Activated CD4-positive, alpha-beta T cell treated with anti-CD3 and anti-CD28 coated beads, Interleukin-2, amount 50 U/mL, for 1 hour (primary cell): Measurements from ENCODE around the gene TNFRSF8.
A peak's percentile ranks its signal among the peaks of the same experiment; 100 is the strongest.

Experiments
- DNase-seq: peaks from one replicate; pipeline ENCODE4 v3.0.0-alpha.2; 2020

TNFRSF8 gene

DNA sequence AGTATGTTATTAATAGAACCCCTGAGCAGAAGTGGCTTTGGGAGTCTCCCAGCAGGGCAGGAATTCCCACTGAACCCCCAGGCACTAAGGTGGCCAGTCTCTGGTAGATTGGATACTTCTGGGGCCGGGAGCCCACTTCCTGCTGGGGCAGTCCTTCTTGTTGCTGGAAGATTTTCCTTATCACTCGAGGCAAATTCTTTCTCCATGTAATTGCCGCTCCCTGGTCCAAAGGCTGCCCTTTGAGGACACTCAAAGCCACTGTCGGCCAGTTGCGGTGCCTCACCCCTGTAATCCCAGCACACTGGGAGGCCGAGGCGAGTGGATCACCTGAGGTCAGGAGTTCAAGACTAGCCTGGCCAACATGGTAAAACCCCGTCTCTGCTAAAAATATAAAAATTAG is 81.1 kb downstream of the TNFRSF8 start:
- no peak for DNase-seq

DNA sequence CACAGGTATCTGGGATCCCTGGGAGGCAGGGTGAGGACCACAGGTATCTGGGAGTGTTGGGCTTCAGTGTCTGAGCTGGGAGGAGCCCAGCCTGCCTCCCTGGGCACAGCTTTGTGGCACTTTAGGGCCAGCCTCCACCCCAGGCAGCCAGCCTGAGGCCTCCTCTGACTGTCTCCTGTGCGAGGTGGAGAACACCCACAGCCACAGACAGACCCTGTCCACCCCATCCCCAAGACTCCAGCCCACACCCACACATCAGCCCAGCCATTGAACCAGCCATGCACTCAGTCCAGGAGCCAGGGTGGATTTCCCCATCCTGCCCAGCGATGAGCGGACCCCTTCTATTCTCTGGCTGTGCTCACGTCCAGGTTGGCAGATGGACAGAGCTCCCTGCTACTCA is 81.9 kb downstream of the TNFRSF8 start:
- DNase-seq, result no peak

DNA sequence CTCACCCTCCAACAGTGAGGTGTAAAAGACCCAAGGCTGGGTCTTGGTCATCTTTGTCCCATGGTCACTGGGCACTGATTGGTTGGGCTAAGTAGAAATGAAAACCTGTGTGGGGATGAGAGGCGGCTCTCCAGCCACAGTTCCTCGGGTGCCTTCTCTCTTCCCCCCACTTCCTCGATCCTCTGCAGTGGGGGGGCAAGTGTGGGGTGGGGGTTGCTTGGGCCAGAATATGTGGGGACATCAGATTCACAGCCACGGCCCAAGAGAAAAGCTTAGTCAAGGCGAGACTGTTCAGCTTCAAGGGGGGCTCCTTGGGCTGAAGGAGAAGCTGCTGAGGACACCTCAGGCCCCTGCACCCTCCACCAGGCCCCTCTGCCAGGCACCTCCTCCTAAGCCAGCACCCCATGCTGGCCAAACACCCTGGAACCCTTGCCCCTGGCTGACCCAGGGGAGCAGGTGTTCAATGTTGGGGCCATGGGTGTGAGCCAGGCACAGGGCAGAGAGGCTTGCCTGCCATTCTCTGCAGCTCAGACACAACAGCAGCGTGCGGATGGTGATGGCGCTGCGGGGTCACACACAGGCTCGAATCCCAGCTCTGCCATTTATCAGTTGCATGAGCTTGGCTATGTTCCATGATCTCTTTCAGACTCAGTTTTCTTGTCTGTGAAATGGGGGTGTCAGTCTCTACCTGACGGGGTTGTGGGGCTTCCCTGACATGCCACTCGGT is 82.7 kb downstream of the TNFRSF8 start:
- DNase-seq, result no peak

DNA sequence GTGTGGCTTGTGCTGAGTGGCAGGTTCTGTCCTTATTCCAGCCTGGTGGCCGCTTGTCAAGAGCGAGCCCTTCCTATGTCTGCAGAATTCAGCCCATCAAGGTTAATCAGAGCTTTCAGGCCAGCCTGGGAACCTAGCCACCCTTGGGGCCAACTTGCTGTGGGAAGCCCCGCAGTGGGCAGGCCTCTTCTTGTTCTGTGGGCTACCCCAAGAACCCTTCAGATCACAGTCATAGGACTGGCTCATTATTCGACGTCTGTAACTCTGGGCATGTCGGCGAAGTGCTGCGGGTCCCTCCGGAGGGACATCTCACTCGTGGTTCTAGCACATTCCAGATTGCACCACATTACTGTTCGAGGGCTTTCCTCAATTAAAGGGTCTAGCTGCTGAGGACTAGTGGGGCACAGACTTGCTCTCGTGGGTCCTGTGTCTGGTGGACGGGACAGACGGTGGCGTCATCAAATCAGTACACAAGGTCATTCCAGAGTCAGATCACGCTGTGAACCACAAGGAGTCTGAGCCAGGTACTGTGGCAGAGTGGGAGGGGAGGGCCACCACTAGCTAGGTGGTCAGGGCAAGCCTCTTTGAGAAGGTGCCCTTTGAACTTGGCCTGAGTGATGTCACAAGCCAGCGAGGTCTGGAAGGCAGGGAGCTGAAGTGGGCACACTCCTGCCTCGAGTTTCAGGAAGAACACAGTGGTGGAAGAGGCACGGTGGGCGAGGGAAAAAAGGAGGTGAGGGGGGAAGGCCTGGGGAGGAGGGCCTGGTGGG is 83.4 kb downstream of the TNFRSF8 start:
- no peak for DNase-seq

DNA sequence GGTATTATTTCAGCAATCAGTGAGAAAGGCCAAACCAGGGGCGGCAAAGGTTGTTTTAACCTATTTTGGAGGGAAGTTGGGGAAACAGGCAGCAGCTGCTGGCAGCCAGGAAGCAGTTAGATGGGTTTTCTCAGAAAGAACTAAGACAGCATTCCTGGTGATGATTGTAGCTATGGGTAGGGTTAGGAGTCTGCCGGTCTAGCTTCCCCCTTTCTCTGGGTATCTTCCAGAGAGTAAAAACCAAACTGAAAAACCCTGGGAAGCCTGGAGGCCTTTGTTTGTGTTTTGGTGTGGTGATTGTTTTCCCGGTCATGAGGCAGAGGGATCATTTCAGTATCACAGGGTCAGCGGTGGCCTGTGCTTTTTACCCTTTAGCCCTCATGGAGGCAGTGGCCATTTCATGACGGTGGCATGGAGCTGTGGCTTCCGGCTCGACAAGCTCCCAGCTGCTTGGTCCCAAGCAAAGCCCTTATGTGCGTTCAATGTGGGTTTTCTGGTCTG is 84.1 kb downstream of the TNFRSF8 start:
- DNase-seq, result no peak

DNA sequence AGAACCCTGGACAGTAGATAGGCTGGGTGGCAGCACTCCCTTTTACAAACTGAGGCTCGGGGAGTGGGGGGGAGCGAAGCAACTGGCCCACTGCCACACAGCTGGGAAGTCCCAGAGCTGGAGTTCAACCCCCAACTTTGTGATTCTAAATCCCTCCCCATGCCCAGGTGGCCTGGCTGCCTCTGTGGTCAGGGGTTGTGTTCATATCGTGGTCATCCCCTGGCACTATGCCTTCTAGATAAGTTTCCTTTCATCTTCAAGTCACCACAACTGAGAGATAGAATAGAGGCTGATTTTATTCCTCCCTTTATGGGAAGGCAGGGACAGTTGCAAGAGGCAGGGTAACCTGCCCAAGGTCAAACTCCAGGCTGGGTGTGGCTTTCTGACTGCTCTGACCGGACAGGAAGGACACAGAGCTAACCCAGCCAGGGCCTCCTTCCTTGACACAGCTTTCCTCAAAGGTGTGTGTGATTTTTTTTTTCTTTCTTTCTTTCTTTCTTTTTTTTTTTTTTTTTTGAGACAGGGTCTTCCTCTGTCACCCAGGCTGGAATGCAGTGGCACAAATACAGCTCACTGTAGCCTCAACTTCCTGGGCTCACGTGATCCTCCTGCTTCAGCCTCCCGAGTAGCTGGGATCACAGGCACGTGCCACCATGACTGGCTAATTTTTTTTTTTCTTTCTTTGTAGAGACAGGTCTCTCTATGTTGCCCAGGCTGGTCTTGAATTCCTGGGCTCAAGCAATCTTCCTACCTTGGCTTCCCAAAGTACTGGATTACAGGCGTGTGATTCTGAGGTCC is 85.3 kb downstream of the TNFRSF8 start:
- no peak for DNase-seq

DNA sequence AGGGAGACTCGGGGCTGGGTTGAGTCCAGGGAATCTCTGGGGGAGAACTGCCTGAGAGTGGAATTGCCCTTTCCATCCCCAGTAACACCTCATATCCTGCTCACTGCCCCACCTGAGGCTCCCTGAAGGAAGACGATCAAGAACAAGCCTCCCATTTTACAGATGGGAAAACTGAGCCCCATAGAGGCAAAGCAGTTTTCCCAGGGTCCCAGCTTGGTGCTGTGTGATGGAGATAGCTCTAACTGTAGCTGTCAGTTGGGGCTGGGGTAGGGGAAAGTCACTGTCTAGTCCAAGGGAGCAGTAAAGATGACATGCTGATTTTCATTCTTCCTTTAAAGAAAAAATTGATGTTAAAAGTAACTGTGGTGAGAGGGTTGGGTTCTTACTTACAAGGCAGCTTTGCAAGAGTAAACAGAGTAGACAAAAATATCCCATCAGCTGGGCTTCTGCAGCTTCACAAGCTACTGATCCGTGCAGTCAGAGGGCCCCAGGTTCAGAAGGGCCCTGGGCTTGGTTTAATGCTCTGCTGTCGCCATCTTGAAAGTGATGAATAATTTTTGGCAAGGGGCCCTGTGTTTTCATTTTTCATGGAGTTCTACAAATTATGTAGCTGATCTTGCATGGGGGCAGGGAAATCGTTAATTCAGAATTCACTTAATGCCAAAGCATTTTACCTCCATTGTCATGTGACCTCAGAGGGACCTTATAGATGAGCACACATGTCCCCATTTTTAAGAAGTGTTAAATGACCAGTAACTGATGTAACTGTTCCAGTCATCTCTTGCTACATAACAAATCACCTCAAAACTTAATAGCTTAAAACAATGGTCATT is 86.1 kb downstream of the TNFRSF8 start:
- DNase-seq, result no peak

DNA sequence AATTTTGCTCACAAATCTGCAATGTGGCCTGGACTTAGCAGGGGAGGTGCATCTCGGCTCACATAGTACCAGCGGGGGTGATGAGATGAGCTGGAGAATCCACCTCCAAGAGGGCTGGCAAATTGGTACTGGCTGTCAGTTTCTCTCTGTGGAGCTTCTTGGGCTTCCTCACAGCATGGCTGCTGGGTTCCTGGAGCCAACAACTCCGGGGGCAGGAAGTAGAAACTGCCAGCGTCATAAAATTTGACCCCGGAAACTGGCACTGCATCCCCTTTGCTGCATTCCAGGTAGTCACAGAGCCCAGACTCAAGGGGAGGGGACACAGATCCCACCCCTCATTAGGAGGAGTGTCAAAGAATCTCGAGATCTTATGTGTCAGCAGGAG is 86.7 kb downstream of the TNFRSF8 start:
- DNase-seq, result no peak

DNA sequence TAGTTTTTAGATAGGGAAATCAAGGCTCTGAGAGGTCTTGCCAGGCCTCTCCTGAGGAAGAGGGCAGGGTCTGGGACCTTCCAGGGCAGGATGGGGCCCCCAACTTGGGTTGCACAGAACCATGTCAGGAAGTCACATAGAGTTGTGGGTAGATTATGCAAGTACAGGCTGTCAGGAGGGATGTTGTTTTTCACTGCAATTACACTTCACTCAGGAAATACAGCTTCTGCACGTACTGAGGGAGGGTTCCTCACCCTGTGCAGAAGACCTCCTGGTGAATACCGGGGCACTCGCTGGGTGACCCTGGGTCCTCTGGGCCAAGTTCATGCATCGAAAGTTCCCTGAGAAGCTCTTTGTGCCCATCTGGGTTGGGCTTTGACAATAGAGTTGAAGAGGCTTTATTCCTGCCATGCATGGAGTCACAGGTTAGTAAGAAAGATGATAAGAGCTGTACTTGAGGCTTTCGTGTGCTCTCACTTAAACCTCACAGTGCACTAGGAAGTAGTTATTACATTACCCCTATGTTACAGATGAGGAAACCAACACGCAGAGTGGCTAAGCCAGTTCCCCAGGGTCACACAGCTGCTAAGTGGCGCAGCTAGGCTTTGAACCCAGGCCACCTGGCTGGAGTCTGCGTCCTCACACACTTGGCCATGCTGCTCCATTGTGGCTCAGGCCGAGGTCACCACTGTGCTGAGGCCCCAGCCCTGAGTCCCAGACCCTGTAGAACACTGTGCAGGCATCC is 87.5 kb downstream of the TNFRSF8 start:
- no peak for DNase-seq

DNA sequence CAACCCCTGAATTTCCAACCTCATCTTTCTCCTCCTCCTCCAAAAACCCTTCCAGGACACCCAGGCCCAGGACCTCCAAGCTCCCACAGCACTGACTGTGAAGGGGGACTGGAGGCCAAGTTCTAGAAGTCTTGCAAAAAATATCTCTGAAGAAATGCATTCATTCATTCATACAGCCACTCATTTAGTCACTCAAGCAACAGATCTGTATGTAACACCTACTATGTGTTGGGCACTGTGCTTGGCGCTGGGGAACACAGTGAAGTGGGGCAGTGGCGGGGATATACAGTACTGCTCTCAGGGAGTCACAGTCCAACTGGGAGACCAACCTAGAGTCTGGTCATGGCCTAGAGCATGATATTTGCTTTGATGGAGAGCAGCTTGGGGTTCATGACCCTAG is 88.4 kb downstream of the TNFRSF8 start:
- no peak for DNase-seq

DNA sequence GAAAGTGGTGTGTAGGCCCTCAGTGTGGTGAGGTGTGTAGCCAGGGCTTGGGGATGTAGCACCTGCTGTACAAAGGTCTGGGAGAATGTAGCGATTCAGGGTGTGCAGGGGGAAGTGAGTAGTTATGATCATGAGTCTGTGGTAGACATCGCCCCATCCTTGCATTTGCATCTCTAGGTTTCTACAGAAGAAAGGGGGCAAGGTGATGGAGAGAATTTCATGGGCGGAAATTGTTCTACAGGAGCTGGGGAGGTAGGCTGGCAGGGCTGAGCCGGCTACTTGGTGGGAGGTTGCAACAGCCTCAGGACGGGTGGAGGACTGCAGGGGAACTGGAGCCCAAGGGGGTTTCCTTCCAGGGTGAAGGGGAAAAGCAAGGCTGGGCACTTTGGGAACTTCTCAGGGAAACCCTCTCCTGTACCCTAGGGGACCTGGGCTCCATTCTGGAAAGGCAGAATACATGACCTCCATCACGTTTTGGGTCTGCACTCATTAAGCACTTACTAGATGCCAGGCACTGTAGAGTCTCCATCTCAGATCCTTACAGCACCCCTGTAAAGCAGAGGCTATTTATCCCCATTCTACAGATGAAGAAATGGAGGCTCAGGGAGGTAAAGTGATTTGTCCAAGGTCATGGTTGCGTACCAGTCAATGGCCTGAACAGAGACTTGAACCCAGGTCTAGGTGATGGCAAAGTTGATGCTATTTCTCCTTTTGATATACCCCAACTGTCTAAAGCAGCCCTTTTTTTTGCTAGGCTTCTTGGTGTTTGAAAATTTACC is 89.2 kb downstream of the TNFRSF8 start:
- no peak for DNase-seq

DNA sequence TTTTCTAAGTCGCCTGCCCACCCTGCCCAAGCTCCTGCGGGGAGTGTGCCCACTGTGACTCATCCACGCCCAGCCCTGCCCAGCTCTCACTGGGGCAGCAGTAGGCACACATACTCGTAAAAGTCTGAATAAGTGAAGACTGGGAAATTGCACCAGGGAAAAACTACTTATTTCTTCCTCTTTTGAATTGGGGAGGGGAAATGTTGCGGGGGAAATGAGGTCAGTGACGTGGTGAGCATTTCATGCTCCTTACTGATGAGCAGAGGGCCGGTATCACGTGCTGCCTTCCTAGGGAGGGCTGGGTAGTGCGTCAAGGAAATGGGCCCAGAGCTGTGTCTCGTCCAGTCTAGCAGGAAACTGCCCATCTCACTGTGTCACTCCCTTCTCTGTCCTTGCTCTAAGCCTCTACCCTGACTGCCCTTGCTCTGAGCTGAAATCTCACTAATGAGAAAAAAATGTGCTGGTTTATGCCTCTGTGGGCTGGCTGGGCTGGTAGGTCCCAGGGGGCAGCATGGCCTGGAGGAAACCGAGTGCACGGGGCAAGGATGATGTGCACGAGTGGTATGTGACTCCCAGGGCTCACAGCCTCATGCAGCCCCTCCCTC is 90.2 kb downstream of the TNFRSF8 start:
- no peak for DNase-seq

DNA sequence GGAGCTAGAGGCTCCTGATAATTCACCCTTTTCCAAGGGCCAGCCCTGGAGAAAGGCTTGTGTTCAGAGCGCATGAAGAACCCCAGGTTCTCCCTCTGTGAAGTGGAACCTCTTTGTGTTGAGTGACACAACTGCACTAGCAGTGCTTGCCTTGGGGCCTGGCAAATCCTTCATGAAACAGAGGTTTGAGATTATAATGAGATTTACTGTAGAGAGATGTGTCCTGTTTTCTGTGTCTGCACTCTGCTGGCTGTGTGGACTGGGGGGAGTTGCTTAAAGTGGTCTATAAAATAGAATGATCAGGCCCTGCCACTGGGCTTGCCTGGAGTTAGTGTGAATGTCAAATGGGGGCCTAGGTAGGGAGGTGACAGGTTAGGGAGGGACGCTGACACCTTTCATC is 92.2 kb downstream of the TNFRSF8 start:
- no peak for DNase-seq

DNA sequence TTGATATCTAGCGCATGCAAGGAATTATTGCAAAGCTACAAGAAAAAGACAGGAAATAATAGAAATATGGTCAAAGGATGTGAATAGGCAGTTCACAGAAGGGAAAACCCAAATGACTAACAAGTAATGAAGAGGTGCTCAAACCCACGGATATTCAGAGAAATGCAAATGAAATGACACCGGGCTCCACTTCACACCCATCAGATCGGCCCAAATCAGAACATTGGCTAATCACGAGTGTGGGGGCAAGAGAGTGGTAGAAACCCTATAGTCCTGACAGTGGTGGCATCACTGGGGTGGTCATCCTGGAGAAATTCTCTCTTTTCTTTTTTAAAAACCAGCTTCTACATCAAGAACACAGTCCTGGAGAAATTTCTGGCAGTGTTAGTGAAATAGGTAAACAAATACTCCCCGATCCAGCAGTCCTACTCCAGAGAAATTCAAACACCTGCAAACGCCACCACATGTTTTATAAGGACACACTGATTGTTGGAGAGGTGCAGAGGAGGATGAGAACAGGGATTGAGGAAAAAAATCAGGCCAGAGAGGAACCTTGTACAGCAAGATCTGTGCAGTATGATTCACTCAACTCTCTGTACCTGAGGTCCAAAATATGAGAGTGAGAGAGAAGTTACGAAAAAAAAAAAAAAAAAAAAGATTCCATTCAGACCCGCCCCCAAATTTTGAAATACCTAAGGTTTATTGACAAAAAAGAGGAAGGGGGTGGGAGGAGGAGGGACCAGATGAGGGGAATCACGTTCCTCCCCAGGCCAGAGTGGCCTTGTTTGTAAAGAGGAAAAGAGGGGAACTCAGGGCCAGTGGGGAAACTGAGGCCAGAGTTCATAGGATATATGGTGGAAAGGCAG is 94.5 kb downstream of the TNFRSF8 start:
- DNase-seq, result no peak

DNA sequence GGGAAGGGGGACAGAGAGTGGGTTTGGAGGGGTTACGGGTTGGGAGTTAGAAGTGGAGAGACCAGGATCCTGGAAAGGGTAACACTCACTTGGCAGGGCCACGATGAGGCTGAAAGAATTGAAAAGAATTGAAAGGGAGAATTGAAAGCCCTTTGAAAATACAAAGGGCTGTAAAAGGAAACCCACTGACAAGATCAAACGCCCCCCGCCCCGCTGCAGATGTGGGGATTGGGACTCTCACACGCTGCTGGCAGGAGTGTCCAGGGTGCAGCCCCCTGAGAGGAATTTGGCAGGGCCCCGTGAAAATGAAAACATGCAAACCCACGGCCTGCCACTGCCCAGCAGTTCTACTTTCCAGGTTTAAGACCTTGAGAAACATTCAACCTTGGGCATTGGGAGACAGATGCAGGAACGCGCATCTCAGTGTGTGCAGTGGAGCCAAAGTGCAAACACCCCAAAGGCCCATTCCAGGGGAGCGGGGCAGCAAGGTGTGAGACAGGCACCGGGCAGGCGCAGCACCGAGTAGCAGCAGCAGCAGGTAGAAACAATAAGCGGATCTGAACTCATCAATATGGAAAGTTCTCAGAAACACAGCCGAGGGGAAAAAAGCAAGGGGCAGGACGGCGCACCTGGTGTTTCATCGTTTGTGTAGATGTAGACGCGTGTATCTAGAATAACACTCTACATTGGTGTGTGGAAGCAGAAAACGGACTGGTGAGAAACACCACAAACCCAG is 95.4 kb downstream of the TNFRSF8 start:
- DNase-seq, result no peak

DNA sequence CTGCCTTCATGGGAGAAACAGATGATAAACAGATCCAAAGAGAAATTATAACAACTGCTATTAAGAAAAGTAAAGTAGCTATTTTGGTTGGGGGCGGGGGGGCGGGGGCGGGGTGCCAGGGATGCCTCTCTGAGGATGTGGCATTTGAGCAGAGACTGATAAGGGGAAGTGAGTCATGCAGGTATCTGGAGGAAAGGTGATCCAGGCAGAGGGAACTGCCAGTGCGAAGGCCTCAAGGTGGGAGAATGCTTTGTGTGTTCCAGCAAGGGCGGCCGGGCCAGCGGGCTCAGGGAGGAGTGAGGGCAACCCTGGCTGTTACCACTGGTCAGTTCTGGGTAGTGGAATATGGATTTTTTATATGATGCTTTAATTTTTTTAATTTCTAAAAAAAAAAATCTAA is 96.7 kb downstream of the TNFRSF8 start:
- DNase-seq, result no peak

DNA sequence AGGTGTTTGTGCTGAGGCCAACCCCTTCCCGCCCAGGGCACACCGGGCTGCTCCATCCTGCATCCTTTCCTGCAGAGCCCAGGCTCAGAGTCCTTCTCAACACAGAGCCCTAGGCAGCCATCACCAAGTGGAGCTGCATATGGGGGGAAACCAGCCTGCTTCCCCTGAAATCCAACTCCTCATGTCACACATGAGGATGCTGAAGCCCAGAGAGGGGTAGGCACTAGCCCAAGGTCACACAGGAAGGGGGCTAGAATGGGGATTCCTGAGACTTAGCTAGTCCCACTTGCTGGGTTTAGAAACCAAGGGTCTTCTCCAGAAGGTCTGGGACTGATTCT is 98.2 kb downstream of the TNFRSF8 start:
- no peak for DNase-seq

DNA sequence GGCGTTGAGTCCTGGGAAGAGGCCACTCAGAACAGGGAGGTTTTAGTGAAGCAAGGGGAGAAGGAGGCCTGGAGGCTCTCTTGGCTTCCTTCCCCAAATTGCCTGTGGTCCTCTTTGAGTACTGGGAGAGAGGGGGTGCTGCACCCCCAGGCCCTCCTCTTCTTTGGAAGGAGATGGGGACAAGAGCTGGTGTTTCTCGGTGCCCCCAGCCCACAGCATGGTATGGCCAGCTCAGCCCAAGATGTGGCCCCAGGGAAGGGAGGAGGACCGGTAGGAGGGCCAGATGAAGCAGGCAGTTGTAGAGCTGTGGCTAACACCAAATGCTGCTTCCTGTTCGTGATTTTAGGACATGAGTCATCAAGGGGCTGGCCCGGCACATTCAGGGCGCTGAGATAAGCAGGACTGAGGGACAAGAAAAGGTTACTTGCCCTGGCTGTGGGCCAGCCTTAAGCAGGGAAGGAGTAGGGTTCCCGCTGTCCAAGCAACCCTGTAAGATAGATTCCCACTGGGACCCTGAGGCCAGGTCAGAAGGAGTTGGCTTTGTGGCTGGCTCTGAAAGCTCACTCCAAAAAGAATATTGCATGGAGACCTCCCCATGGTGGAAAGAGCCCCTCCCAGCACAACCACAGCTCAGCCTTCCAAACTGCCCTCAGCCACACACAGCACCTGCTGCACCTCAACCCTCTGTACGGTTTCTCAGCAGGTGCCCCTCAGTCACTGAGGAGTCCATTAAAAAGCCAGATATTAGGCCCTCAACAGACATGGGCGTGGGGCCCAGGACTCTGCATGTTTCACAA is 98.8 kb downstream of the TNFRSF8 start:
- peak; percentile 62 for DNase-seq
